WTC11 (cell line): ENCODE data around the gene GPR157. TPM values are rescaled to one million over a fixed set of nuclear protein-coding genes. Genes with fewer than 3 reads are reported as not detected.

Source experiments
- ATAC-seq: fragments of 200-7000 bp; cut with Tn5 transposase; 2 replicates; pipeline ENCODE4 v1.10.0; 2021; ENCODE audit warnings: mild to moderate bottlenecking, moderate library complexity
- CTCF ChIA-PET: fragments of 300-600 bp; sonication (Branson Sonifier 250); formaldehyde crosslinking; loops from one replicate; lab custom pipeline; 2021; ENCODE audit warnings: antibody characterized with exemption; lab: Charles Lee
- POLR2A ChIA-PET: fragments of 350-600 bp; sonication (Branson Sonifier 250); formaldehyde crosslinking; loops from one replicate; lab custom pipeline; 2021; ENCODE audit warnings: antibody characterized with exemption; lab: Charles Lee
- DNase-seq: peaks from one replicate; pipeline ENCODE4 v3.0.0; 2021; ENCODE audit warnings: low spot score
- H3K27ac Mint-ChIP-seq: 2 replicates; pipeline ENCODE4 v1.8.0; 2021; ENCODE audit warnings: mixed read lengths
- H3K27me3 Mint-ChIP-seq: 2 replicates; pipeline ENCODE4 v1.8.0; 2021; ENCODE audit warnings: low read depth, mild to moderate bottlenecking, moderate library complexity, mixed read lengths
- H3K36me3 Mint-ChIP-seq: 2 replicates; pipeline ENCODE4 v1.8.0; 2021; ENCODE audit warnings: mixed read lengths
- H3K4me1 Mint-ChIP-seq: 2 replicates; pipeline ENCODE4 v1.8.0; 2022; ENCODE audit warnings: mixed read lengths
- H3K4me3 Mint-ChIP-seq: 2 replicates; pipeline ENCODE4 v1.8.0; 2021; ENCODE audit warnings: mild to moderate bottlenecking, moderate library complexity, mixed read lengths
- H3K9me3 Mint-ChIP-seq: 2 replicates; pipeline ENCODE4 v1.8.0; 2021; ENCODE audit warnings: mixed read lengths
- CBFB ChIP-seq: sonication (generic); formaldehyde crosslinking; IDR thresholded peaks from 2 replicates; pipeline ENCODE4 v1.8.1; 2022; ENCODE audit warnings: mild to moderate bottlenecking, low read depth, missing genetic modification reagents
- CREB1 ChIP-seq: sonication (generic); formaldehyde crosslinking; IDR thresholded peaks from 2 replicates; pipeline ENCODE4 v1.8.0; 2023; ENCODE audit warnings: mild to moderate bottlenecking, missing genetic modification reagents
- GABPB1 ChIP-seq: sonication (generic); formaldehyde crosslinking; IDR thresholded peaks from 2 replicates; pipeline ENCODE4 v1.8.1; 2023; ENCODE audit warnings: mild to moderate bottlenecking, missing genetic modification reagents
- GTF2I ChIP-seq: fragments of 250-450 bp; sonication (Bioruptor Pico); conservative IDR thresholded peaks from 2 replicates; pipeline ENCODE4 v1.4.0; 2021; ENCODE audit warnings: mild to moderate bottlenecking
- NR3C1 ChIP-seq: sonication (generic); formaldehyde crosslinking; conservative IDR thresholded peaks from 2 replicates; pipeline ENCODE4 v1.8.1; 2023; ENCODE audit warnings: low read depth, mild to moderate bottlenecking, missing genetic modification reagents
- OVOL2 ChIP-seq: fragments of 250-450 bp; sonication (Bioruptor Pico); IDR thresholded peaks from 2 replicates; pipeline ENCODE4 v1.9.0; 2021; ENCODE audit warnings: mild to moderate bottlenecking, borderline replicate concordance
- RELA ChIP-seq: sonication (generic); formaldehyde crosslinking; IDR thresholded peaks from 2 replicates; pipeline ENCODE4 v1.8.1; 2022; ENCODE audit warnings: missing genetic modification reagents, mild to moderate bottlenecking, borderline replicate concordance
- TP53 ChIP-seq: sonication (generic); formaldehyde crosslinking; IDR thresholded peaks from 2 replicates; pipeline ENCODE4 v1.8.1; 2023; ENCODE audit warnings: mild to moderate bottlenecking, missing genetic modification reagents
- ZBTB21 ChIP-seq: sonication (generic); formaldehyde crosslinking; IDR thresholded peaks from 2 replicates; pipeline ENCODE4 v1.8.1; 2023; ENCODE audit warnings: mild to moderate bottlenecking, missing genetic modification reagents, borderline replicate concordance
- ZNF416 ChIP-seq: fragments of 250-450 bp; sonication (Bioruptor Pico); IDR thresholded peaks from 2 replicates; pipeline ENCODE4 v1.9.0; 2021; ENCODE audit warnings: mild to moderate bottlenecking, inconsistent platforms
- total RNA-seq: library from RNA; stranded (reverse); gene quantifications from 3 replicates; pipeline ENCODE4 v1.2.3, GENCODE V29; 2021
- TF ChIP-seq, protein P1 (sequence below): sonication (generic); formaldehyde crosslinking; IDR thresholded peaks from 2 replicates; pipeline ENCODE4 v1.8.1; 2023; ENCODE audit warnings: mild to moderate bottlenecking, missing genetic modification reagents
- TF ChIP-seq, protein P2 (sequence below): sonication (generic); formaldehyde crosslinking; IDR thresholded peaks from 2 replicates; pipeline ENCODE4 v1.8.0; 2022; ENCODE audit warnings: mild to moderate bottlenecking, missing genetic modification reagents
- TF ChIP-seq, protein P3 (sequence below): sonication (generic); formaldehyde crosslinking; conservative IDR thresholded peaks from 2 replicates; pipeline ENCODE4 v1.8.1; 2023; ENCODE audit warnings: mild to moderate bottlenecking, low read depth, missing genetic modification reagents, moderate library complexity
- TF ChIP-seq, protein P4 (sequence below): sonication (generic); formaldehyde crosslinking; IDR thresholded peaks from 2 replicates; pipeline ENCODE4 v1.8.1; 2022; ENCODE audit warnings: low read depth, missing genetic modification reagents, borderline replicate concordance
- TF ChIP-seq, protein P5 (sequence below): sonication (generic); formaldehyde crosslinking; IDR thresholded peaks from 2 replicates; pipeline ENCODE4 v1.8.1; 2023; ENCODE audit warnings: mild to moderate bottlenecking, missing genetic modification reagents, moderate library complexity
- TF ChIP-seq, protein P6 (sequence below): sonication (generic); formaldehyde crosslinking; IDR thresholded peaks from 2 replicates; pipeline ENCODE4 v1.8.1; 2022; ENCODE audit warnings: missing genetic modification reagents, borderline replicate concordance
- TF ChIP-seq, protein P7 (sequence below): sonication (generic); formaldehyde crosslinking; IDR thresholded peaks from 2 replicates; pipeline ENCODE4 v1.8.0; 2023; ENCODE audit warnings: missing genetic modification reagents, mild to moderate bottlenecking, borderline replicate concordance

Gene GPR157
- total RNA-seq, 1 experiment from 2014 or later = 6.0 TPM

DNA sequence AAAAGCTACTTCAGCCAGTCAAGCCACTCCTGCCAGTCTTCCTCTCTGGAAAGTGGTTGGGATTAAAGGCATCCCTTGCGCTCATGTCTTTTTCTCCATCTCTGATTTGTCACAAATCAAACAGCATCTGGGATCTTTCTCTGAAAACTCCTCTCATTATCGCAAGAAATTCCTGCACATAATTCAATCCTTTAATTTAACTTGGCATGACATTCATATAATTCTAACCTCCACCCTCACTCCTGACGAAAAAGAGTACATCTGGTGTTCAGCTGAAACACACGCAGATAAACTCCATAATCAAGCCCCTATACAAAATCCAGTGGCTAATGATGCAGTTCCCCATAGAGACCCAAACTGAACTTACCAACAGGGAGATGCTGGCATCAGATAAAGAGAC is 40.1 kb downstream of the GPR157 start:
- peaks cover 2% of the 10 kb centered on the region; the same call in 1 of the 2 replicates for H3K4me1 Mint-ChIP-seq
- H3K9me3 Mint-ChIP-seq = peaks cover 24% of the 10 kb centered on the region
- H3K4me3 Mint-ChIP-seq = no peak overlapping the region
- peaks cover 5% of the 10 kb centered on the region for H3K27me3 Mint-ChIP-seq
- DNase-seq (no peak), ATAC-seq (no peak)
- TF ChIP-seq CREB1 (CRISPR knock-in tag) (no peak), TP53 (no peak)
- TF ChIP-seq, protein P1, sequence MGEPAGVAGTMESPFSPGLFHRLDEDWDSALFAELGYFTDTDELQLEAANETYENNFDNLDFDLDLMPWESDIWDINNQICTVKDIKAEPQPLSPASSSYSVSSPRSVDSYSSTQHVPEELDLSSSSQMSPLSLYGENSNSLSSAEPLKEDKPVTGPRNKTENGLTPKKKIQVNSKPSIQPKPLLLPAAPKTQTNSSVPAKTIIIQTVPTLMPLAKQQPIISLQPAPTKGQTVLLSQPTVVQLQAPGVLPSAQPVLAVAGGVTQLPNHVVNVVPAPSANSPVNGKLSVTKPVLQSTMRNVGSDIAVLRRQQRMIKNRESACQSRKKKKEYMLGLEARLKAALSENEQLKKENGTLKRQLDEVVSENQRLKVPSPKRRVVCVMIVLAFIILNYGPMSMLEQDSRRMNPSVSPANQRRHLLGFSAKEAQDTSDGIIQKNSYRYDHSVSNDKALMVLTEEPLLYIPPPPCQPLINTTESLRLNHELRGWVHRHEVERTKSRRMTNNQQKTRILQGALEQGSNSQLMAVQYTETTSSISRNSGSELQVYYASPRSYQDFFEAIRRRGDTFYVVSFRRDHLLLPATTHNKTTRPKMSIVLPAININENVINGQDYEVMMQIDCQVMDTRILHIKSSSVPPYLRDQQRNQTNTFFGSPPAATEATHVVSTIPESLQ (CRISPR knock-in tag) = no peak
- TF ChIP-seq, protein P2, sequence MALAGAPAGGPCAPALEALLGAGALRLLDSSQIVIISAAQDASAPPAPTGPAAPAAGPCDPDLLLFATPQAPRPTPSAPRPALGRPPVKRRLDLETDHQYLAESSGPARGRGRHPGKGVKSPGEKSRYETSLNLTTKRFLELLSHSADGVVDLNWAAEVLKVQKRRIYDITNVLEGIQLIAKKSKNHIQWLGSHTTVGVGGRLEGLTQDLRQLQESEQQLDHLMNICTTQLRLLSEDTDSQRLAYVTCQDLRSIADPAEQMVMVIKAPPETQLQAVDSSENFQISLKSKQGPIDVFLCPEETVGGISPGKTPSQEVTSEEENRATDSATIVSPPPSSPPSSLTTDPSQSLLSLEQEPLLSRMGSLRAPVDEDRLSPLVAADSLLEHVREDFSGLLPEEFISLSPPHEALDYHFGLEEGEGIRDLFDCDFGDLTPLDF (CRISPR knock-in tag) = no peak
- TF ChIP-seq, protein P3, sequence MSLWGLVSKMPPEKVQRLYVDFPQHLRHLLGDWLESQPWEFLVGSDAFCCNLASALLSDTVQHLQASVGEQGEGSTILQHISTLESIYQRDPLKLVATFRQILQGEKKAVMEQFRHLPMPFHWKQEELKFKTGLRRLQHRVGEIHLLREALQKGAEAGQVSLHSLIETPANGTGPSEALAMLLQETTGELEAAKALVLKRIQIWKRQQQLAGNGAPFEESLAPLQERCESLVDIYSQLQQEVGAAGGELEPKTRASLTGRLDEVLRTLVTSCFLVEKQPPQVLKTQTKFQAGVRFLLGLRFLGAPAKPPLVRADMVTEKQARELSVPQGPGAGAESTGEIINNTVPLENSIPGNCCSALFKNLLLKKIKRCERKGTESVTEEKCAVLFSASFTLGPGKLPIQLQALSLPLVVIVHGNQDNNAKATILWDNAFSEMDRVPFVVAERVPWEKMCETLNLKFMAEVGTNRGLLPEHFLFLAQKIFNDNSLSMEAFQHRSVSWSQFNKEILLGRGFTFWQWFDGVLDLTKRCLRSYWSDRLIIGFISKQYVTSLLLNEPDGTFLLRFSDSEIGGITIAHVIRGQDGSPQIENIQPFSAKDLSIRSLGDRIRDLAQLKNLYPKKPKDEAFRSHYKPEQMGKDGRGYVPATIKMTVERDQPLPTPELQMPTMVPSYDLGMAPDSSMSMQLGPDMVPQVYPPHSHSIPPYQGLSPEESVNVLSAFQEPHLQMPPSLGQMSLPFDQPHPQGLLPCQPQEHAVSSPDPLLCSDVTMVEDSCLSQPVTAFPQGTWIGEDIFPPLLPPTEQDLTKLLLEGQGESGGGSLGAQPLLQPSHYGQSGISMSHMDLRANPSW (CRISPR knock-in tag) = no peak
- TF ChIP-seq, protein P4, sequence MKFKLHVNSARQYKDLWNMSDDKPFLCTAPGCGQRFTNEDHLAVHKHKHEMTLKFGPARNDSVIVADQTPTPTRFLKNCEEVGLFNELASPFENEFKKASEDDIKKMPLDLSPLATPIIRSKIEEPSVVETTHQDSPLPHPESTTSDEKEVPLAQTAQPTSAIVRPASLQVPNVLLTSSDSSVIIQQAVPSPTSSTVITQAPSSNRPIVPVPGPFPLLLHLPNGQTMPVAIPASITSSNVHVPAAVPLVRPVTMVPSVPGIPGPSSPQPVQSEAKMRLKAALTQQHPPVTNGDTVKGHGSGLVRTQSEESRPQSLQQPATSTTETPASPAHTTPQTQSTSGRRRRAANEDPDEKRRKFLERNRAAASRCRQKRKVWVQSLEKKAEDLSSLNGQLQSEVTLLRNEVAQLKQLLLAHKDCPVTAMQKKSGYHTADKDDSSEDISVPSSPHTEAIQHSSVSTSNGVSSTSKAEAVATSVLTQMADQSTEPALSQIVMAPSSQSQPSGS (CRISPR knock-in tag) = no peak
- peaks cover 17% of the 10 kb centered on the region for H3K36me3 Mint-ChIP-seq
- ChIA-PET CTCF (interaction anchor here (0.7 kb wide), 1 partner anchor 84 kb away, joined by 3 read pairs; no protein-coding TSS in a partner anchor), POLR2A (no interaction called here)
- H3K27ac Mint-ChIP-seq = no peak overlapping the region

DNA sequence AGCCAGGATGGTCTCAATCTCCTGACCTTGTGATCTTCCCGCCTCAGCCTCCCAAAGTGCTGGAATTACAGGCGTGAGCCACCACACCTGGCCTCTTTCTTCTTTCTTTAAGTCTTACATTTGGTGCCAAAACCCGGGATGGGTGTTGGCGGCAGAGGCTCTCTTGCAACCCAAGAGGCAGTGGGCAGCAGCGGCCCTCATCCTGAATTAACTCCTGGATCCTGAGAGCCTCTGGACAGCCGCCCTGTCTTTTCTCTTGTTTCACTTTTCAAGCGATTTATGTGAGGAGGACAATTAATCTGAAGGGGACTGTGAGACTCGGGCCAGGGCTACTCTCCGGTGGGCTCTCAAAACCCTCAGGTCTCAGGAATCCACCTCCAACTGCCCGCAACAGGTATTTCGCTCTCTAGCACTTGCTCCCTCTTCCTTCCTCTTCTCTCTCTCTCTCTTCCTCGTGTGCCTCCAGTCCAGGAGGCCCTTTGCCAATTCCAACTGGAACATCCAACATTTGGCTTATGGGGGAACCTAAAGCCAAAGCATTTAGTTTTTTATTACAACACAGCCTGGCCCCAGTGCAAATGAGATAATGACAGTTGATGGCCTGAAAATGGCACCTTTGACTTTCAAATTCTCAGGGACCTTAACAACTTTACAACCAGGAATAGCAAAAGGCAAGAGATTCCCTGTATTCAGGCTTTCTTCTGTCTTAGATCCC is 41.3 kb downstream of the GPR157 start:
- Mint-ChIP-seq H3K27ac (no peak overlapping the region), H3K4me3 (no peak overlapping the region), H3K36me3 (peaks cover 17% of the 10 kb centered on the region), H3K4me1 (peaks cover 9% of the 10 kb centered on the region), H3K9me3 (peaks cover 24% of the 10 kb centered on the region), H3K27me3 (peaks cover 5% of the 10 kb centered on the region)
- ATAC-seq (no peak), DNase-seq (no peak)
- CTCF ChIA-PET = interaction anchor here (0.8 kb wide), 1 partner anchor 83 kb away, joined by 3 read pairs; no protein-coding TSS in a partner anchor
- POLR2A ChIA-PET = no interaction called here
- TF ChIP-seq, protein P2 (CRISPR knock-in tag) = no peak
- TF ChIP-seq, protein P5, sequence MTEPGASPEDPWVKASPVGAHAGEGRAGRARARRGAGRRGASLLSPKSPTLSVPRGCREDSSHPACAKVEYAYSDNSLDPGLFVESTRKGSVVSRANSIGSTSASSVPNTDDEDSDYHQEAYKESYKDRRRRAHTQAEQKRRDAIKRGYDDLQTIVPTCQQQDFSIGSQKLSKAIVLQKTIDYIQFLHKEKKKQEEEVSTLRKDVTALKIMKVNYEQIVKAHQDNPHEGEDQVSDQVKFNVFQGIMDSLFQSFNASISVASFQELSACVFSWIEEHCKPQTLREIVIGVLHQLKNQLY = no peak
- TF ChIP-seq ZNF416 (CRISPR knock-in tag) (no peak), GABPB1 (CRISPR knock-in tag) (no peak), RELA (CRISPR knock-in tag) (no peak), GTF2I (CRISPR knock-in tag) (no peak), OVOL2 (CRISPR knock-in tag) (no peak), CBFB (CRISPR knock-in tag) (no peak), NR3C1 (CRISPR knock-in tag) (no peak), ZBTB21 (CRISPR knock-in tag) (no peak)
- TF ChIP-seq, protein P6, sequence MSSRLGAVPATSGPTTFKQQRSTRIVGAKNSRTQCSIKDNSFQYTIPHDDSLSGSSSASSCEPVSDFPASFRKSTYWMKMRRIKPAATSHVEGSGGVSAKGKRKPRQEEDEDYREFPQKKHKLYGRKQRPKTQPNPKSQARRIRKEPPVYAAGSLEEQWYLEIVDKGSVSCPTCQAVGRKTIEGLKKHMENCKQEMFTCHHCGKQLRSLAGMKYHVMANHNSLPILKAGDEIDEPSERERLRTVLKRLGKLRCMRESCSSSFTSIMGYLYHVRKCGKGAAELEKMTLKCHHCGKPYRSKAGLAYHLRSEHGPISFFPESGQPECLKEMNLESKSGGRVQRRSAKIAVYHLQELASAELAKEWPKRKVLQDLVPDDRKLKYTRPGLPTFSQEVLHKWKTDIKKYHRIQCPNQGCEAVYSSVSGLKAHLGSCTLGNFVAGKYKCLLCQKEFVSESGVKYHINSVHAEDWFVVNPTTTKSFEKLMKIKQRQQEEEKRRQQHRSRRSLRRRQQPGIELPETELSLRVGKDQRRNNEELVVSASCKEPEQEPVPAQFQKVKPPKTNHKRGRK (CRISPR knock-in tag) = no peak
- TF ChIP-seq, protein P7, sequence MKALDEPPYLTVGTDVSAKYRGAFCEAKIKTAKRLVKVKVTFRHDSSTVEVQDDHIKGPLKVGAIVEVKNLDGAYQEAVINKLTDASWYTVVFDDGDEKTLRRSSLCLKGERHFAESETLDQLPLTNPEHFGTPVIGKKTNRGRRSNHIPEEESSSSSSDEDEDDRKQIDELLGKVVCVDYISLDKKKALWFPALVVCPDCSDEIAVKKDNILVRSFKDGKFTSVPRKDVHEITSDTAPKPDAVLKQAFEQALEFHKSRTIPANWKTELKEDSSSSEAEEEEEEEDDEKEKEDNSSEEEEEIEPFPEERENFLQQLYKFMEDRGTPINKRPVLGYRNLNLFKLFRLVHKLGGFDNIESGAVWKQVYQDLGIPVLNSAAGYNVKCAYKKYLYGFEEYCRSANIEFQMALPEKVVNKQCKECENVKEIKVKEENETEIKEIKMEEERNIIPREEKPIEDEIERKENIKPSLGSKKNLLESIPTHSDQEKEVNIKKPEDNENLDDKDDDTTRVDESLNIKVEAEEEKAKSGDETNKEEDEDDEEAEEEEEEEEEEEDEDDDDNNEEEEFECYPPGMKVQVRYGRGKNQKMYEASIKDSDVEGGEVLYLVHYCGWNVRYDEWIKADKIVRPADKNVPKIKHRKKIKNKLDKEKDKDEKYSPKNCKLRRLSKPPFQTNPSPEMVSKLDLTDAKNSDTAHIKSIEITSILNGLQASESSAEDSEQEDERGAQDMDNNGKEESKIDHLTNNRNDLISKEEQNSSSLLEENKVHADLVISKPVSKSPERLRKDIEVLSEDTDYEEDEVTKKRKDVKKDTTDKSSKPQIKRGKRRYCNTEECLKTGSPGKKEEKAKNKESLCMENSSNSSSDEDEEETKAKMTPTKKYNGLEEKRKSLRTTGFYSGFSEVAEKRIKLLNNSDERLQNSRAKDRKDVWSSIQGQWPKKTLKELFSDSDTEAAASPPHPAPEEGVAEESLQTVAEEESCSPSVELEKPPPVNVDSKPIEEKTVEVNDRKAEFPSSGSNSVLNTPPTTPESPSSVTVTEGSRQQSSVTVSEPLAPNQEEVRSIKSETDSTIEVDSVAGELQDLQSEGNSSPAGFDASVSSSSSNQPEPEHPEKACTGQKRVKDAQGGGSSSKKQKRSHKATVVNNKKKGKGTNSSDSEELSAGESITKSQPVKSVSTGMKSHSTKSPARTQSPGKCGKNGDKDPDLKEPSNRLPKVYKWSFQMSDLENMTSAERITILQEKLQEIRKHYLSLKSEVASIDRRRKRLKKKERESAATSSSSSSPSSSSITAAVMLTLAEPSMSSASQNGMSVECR (CRISPR knock-in tag) = no peak
